RWPE2 (cell line): ENCODE measurements around the gene OIT3.

Source experiments
- ATAC-seq: fragments of 200-7000 bp; cut with Tn5 transposase; 3 replicates; pipeline ENCODE4 v1.9.1; 2021; ENCODE audit warnings: low read depth
- DNase-seq: peaks from one replicate; pipeline ENCODE4 v3.0.0-alpha.2; 2020; ENCODE audit warnings: low spot score
- H3K27ac ChIP-seq: fragments of 450-650 bp; 2 replicates; pipeline ENCODE4 v1.5.1; 2017; ENCODE audit warnings: mild to moderate bottlenecking; ENCODE audit not compliant: poor library complexity, severe bottlenecking
- H3K27me3 ChIP-seq: fragments of 250-450 bp; sonication (Bioruptor Pico); 2 replicates; pipeline ENCODE4 v1.5.1; 2021; ENCODE audit warnings: mild to moderate bottlenecking, moderate library complexity; ENCODE audit not compliant: insufficient read depth, poor library complexity, severe bottlenecking
- H3K36me3 ChIP-seq: fragments of 250-450 bp; sonication (Bioruptor Pico); 2 replicates; pipeline ENCODE4 v1.5.1; 2020; ENCODE audit warnings: low read depth, mild to moderate bottlenecking, moderate library complexity
- H3K4me1 ChIP-seq: fragments of 250-450 bp; sonication (Bioruptor Pico); 2 replicates; pipeline ENCODE4 v1.5.1; 2021; ENCODE audit warnings: mild to moderate bottlenecking, moderate library complexity; ENCODE audit not compliant: insufficient read depth, poor library complexity, severe bottlenecking
- H3K4me3 ChIP-seq: fragments of 250-450 bp; sonication (Bioruptor Pico); 2 replicates; pipeline ENCODE4 v1.5.1; 2021; ENCODE audit warnings: mild to moderate bottlenecking, moderate library complexity; ENCODE audit not compliant: severe bottlenecking
- H3K9me3 ChIP-seq: fragments of 250-450 bp; sonication (Bioruptor Pico); 2 replicates; pipeline ENCODE4 v1.5.1; 2021; ENCODE audit warnings: mild to moderate bottlenecking, moderate library complexity; ENCODE audit not compliant: severe bottlenecking
- TF ChIP-seq, protein P1 (sequence below): fragments of 450-650 bp; IDR thresholded peaks from one replicate; pipeline ENCODE4 v1.5.1; 2017; ENCODE audit warnings: mild to moderate bottlenecking, moderate library complexity; ENCODE audit not compliant: poor library complexity, severe bottlenecking

OIT3 gene

DNA sequence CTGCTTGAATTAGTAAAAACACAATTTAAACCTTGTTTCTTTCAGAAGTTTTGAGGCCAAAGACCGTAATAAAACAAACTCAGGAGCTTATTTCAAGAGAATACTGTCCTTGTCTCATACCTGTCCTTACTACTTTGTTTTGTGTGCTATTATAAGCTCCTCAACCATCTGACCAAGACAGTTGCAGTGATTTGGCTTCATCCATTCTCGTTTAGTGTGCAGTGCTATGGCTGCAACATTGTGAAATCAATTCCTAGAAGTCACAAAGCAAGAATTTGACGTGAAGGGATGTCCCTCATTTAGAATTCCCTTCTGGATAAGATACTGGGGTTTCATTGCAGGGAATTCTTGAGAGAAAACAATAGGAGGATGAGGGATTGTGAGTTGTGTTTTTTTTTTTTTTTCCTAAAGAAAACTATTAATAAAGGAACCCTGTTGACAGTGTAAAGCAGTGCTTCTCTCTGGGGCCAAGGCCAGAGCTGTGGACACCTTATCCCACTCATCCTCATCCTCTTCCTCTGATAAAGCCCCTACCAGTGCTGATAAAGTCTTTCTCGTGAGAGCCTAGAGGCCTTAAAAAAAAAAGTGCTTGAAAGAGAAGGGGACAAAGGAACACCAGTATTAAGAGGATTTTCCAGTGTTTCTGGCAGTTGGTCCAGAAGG, at the start of gene OIT3:
Gene OIT3 (plus strand): TSS at position 604 of the 663 bp plus-strand sequence. CDS start 60 bp downstream, outside the sequence.
- Histone ChIP-seq H3K27me3 (no peaks in the 10 kb centered on the region), H3K27ac (no peak within 1 kb of the TSS), H3K4me3 (no peak within 1 kb of the TSS), H3K4me1 (peaks cover 12% of the 10 kb centered on the region), H3K9me3 (no peaks in the 10 kb centered on the region), H3K36me3 (no peaks in the 10 kb centered on the region)
- TF ChIP-seq, protein P1, sequence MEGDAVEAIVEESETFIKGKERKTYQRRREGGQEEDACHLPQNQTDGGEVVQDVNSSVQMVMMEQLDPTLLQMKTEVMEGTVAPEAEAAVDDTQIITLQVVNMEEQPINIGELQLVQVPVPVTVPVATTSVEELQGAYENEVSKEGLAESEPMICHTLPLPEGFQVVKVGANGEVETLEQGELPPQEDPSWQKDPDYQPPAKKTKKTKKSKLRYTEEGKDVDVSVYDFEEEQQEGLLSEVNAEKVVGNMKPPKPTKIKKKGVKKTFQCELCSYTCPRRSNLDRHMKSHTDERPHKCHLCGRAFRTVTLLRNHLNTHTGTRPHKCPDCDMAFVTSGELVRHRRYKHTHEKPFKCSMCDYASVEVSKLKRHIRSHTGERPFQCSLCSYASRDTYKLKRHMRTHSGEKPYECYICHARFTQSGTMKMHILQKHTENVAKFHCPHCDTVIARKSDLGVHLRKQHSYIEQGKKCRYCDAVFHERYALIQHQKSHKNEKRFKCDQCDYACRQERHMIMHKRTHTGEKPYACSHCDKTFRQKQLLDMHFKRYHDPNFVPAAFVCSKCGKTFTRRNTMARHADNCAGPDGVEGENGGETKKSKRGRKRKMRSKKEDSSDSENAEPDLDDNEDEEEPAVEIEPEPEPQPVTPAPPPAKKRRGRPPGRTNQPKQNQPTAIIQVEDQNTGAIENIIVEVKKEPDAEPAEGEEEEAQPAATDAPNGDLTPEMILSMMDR, result no peak
- no peak for DNase-seq
- ATAC-seq, result no peak

DNA sequence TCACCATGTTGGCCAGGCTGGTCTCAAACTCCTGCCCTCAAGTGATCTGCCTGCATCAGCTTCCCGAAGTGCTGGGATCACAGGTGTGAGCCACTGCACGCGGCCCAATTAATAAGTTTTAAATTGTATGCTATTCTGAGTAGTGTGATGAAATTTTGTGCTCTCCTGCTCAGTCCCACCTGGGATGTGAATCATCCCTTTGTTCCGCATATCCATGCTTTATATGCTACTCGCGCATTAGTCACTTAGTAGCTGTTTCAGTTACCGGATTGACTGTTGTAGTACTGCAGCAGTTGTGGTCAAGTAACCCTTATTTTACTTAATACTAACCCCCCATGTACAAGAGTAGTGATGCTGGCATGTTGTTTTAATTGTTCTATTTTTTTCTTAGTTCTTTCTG, 47.3 kb upstream of the OIT3 start:
- Histone ChIP-seq H3K27ac (peak overlapping the region; percentile 62), H3K9me3 (no peaks in the 10 kb centered on the region), H3K27me3 (no peaks in the 10 kb centered on the region), H3K36me3 (no peaks in the 10 kb centered on the region), H3K4me3 (no peak overlapping the region), H3K4me1 (peaks cover 25% of the 10 kb centered on the region)
- TF ChIP-seq, protein P1, result no peak
- peak; percentile 100 for ATAC-seq
- no peak for DNase-seq

DNA sequence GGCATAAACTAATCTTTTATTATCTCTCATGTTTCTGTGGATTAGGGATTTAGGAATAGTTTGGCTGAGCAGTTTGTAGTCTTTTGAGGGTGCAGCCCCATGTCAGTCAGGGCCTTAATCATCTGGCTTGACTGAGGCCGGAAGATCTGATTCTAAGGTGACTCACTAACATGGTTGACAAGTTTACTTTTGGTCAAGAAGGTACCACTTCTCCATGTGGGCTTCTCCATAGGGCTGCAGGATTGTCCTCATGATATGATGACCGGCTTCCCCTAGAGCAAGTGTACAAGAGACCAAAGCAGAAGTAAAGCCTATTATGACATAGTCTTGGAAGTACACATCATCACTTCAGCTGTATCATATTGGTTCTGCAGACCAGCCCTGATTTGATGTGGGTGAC, 45.9 kb upstream of the OIT3 start:
- ATAC-seq, result peak; percentile 30; the same call in 1 of the 3 replicates
- Histone ChIP-seq H3K9me3 (no peaks in the 10 kb centered on the region), H3K4me3 (no peak overlapping the region), H3K27me3 (no peaks in the 10 kb centered on the region), H3K27ac (peak overlapping the region; percentile 62), H3K36me3 (no peaks in the 10 kb centered on the region), H3K4me1 (peaks cover 25% of the 10 kb centered on the region)
- DNase-seq, result no peak
- TF ChIP-seq, protein P1, result no peak

DNA sequence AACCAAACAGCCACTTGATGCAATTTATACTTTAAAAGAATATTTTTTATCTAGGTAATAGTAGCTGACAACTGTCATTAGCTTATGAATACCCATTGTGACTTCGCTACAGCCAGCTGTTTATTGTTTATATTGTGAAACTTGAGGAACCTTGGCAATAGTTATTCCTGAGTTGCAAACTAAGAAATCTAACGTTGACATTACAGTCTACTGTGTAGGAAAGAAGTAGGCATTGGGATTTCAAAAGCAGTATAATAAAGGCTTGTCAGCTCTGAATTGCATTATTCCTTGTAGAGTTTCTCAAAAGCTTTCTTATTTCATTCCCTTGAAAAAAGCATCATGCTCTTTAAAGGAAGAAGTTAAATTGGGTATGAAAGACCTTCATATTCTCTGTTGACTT, 42.7 kb upstream of the OIT3 start:
- Histone ChIP-seq H3K36me3 (no peaks in the 10 kb centered on the region), H3K4me1 (peaks cover 20% of the 10 kb centered on the region), H3K27ac (no peak overlapping the region), H3K27me3 (no peaks in the 10 kb centered on the region), H3K9me3 (no peaks in the 10 kb centered on the region), H3K4me3 (no peak overlapping the region)
- DNase-seq (no peak), ATAC-seq (no peak)
- TF ChIP-seq, protein P1, result no peak

DNA sequence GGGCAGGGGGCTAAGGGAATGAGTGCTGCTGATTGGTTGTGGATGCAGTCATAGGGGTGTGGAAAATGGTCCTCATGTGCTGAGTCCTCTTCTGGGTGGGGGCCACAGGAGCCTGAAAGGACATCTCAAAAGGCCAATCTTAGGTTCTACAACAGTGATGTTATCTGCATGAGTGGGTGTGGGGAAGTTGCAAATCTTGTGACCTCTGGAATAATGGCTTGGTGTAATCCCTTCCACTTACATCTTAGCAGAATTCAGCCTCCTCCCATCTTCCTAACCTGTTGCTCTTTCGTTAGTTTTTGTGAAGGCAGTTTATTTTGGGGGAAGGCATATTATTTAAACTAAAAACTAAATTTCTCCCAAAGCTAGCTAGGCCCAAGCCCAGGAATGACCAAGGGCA, 42.0 kb upstream of the OIT3 start:
- no peaks in the 10 kb centered on the region for H3K9me3 ChIP-seq
- ATAC-seq (no peak), DNase-seq (no peak)
- TF ChIP-seq, protein P1, result no peak
- H3K4me1 ChIP-seq, result peaks cover 15% of the 10 kb centered on the region
- H3K4me3 ChIP-seq, result no peak overlapping the region
- no peaks in the 10 kb centered on the region for H3K27me3 ChIP-seq
- no peak overlapping the region for H3K27ac ChIP-seq
- H3K36me3 ChIP-seq, result no peaks in the 10 kb centered on the region
